H4 (cell line): ENCODE results near the gene ANKMY1. TPM values are rescaled to one million over a fixed set of nuclear protein-coding genes. Genes with fewer than 3 reads are reported as not detected.
"Not testable (repeated sequence)": the region's sequence is repeated elsewhere in the genome, so short reads cannot be mapped to it uniquely, and the experiment has no call there.

Experiments used
- DNase-seq: peaks from one replicate; pipeline ENCODE4 v3.0.0-alpha.2; 2015; ENCODE audit warnings: low spot score
- total RNA-seq: library from RNA; depleted of rRNA; stranded (reverse); fragments of >200 nt; shearing (Covaris generic); gene quantifications from 2 replicates; pipeline ENCODE4 v1.2.3, GENCODE V29; 2014

Gene ANKMY1
- total RNA-seq, 1 experiment from 2014 or later: 12.7 TPM

- no peak for DNase-seq
Observed at GRCh38 chr2:240506406-240507059, 51.3 kb downstream of the ANKMY1 start.

GRCh38 chr2:240505910-240506309, 51.9 kb downstream of the ANKMY1 start:
- no peak for DNase-seq

DNA sequence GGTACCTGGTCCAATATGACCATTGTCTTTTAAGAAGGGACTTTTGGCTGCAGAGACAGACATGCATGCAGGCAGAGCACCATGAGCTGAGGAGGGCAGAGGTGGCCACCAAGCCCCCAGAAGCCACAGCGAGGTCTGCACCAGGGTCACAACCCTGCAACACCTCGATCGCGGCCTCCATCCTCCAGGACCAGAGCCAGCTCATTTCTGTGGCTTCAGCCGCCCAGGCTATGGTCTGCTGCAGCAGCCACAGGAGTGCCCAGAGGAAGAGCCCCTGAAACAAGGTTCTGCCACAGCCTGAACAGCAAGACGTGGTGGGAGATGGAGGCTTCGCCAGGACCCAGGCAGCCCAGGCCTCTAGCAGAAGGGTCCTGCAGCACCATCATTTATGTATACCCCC, 53.9 kb downstream of the ANKMY1 start:
- no peak for DNase-seq

DNA sequence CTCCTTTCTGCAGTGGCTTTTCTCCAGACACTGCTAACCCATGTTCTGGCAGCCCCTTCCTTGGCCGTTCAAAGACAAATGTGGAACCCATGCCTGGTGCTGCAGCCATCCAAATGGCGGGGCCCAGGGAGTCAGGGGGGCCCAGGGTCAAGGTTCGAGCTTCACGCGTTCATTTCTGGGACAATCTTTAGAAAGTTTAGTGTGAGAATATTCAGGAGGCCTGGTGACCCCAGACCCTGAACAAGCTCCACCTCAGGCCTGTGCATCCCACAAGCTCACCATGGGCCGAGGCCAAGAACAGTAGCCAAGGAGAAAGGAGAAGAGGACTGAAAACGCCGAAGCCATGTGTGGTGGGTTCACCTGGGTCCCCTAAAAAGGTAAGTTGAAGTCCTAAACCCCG, 54.4 kb downstream of the ANKMY1 start:
- DNase-seq: no peak

DNA sequence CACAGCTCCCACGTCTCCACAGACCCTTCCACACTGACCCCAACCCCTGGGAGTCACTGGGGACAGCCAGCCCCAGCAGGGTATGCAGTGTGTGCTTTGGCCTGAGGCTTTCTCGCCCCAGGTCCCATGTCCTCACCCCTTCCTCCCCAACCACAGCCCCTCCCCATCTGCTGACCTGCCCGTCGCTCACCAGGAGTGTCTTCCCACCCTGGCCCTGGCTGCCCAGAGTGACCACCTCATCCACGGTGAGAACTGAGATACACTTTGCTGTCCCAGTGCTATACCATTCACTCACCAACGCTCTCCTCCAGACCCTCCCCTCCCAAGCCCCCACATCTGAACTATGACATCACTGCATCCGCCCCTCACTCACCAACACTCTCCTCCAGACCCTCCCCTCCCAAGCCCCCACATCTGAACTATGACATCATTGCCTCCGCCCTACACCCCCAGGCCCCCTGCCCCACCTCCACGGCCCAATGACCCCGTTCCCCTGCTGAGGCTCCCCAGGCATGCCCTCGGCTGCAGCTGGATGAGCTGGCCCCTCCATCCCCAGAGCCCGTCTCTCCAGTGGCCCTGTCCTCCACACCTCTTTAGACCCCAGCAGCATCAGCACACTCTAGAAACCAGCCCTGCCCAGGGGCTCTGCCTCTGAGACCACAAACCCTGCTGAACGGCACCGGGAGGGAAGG, 55.2 kb downstream of the ANKMY1 start:
- no peak for DNase-seq

GRCh38 chr2:240502059-240502429, 55.7 kb downstream of the ANKMY1 start:
- no peak for DNase-seq

- no peak for DNase-seq
Observed at GRCh38 chr2:240501531-240501991, 56.2 kb downstream of the ANKMY1 start.

GRCh38 chr2:240500561-240501423, 57.0 kb downstream of the ANKMY1 start:
- DNase-seq: no peak

GRCh38 chr2:240499309-240500301, 58.2 kb downstream of the ANKMY1 start:
- no peak for DNase-seq

GRCh38 chr2:240498958-240499260, 58.9 kb downstream of the ANKMY1 start:
- no peak for DNase-seq

DNA sequence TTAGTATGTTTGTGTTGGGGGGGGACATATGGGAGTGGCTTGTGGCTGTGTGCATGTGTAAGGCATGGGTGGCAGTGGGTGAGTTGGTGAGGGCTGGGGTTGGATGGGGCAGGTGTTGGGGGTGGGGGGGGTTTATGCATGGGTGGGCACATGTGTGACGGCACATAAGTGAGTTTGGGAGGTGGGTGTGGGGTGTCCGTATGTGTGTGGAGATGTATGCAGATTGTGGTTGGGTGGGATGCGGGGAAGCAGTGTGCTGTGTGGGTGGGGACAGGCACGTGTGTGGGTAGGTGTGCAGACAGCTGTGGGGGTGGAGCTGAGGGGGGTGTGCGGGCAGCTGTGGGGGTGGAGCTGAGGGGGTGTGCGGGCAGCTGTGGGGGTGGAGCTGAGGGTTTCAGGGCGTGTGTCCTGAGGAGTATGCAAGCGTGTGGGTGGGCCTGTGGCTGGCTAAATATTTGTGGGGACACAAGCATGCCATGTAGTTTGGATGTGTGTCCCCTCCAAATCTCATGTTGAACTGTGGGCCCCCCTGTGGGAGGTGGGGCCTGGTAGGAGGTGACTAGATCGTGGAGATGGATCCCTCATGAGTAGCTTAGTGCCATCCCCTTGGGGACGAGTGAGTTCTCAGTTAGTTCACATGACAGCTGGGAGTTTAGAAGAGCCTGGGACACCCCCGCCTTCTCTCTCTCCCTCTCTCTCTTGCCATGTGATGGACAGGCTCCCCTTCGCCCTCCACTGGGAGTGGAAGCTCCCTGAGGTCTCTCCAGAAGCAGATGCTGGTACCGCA, 59.4 kb downstream of the ANKMY1 start:
- DNase-seq: no peak

DNA sequence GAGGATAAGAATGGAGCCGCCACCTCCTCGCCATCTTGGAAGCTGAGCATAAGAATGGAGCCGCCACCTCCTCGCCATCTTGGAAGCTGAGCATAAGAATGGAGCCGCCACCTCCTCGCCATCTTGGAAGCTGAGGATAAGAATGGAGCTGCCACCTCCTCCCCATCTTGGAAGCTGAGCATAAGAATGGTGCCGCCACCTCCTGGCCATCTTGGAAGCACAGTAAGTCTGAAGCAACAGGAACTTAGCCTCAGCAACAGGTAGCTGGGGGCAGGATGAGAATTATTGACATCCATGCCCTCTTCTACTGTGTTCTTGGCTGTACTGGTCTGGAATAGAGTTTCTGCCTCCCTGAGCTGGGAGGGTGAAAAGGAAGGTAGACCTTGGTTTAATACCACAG, 60.7 kb downstream of the ANKMY1 start:
- peak; percentile 30 for DNase-seq

GRCh38 chr2:240494942-240495341, 62.8 kb downstream of the ANKMY1 start:
- DNase-seq: not testable (repeated sequence)

DNA sequence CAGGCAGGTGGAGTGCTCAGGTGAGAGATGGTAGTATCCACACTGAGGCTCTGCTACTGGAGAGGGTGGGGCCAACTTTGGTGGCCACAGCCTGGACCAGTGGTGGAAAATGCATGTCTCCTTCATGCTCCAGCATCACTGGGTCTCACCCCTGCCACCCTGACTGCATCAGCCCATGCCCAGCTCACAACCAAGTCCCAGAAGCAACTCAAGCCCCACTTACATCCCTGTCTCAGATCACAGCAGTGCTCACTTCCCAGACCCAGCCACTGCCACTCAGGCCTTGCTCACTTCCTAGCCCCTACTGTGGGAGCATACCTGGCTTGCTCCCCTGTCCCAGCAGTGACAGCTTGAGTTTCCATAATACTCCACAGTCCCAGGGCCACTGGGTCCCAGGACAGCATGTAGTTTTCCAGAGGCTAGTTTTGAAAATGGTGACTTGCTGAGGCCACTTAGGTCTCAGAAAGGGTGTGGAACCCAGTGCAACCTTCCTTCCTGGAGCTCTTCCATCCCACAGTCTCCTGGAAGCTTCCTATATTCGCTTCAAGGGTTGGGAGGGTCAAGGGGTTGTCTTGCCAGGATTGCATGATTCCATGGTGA, 63.5 kb downstream of the ANKMY1 start:
- no peak for DNase-seq

GRCh38 chr2:240491483-240491882, 66.3 kb downstream of the ANKMY1 start:
- DNase-seq: no peak

DNA sequence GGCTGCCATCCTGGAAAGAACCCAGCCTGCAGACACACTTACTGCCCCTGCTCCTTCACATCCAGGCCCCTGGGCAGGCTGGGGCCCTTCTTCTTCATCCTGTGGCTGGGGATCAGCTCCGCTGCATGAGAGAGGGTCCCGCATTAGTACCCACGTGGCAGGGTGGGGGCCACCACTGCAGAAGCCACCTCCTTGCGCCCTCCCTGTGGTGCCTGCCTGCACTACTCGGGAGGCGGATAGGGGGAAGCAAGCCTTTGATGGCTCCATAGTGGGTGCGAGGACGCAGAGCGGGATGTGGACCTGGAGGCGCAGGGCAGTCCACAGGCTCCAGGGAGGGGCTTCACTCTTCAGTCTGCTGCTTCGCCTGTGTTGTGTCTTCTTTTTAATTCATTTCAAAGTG, 75.6 kb downstream of the ANKMY1 start:
- no peak for DNase-seq

- no peak for DNase-seq
Observed at GRCh38 chr2:240481720-240482119, 76.1 kb downstream of the ANKMY1 start.

DNA sequence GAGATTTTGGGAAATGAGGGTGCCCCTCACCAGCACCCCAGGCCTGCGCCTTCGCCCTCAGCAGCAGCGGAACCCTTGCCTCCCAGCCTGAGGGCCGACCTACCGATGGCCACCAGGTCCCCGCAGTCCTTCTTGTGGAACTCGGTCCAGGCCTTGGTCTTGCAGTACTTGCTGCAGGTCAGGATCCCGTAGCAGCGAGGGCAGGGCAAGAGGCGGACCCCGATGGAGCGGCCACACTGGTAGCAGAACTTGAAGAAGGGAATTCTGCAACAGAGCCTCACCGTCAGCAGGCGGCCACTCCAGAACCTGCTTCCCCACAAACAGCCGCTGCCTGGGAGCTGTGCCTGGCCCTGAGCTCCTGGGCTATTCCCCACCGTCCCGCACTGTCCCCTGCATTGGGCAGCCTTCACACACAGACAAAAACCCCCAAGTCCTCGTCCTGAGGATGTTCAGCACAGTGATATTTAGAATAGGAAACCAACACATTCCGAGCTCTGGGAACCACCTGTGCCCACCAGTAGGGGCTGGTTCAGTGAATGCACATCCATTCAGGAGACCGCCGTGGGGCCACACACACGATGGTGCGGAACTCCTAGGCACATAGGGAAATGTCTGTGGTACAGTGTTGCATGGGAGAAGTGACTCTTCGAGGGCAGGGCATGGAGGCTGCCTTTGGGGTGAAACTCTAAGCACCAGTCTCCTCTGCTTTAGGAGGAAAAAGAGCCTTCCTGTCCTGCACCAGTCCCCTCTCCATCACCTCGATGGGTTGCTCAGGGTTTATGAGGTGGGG, 76.8 kb downstream of the ANKMY1 start:
- no peak for DNase-seq

DNA sequence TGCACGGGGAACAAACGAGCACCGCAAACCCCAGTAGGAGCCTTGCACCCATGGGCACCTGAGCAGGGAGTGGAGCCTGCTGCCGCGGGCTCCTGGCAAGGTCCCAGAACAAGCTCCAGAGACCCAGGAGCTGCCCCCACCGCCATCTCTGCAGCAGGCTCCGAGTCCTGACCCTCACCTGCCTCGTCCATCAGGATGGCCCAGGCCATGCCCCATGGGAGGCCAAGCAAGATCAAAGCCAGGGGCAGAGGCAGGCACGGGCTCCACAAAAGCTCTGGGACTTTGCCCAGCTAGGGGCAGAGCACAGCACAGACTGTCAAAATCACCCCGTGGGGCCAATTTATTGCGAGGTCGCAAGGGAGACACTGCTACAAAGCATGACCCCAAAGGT, 78.7 kb downstream of the ANKMY1 start:
- no peak for DNase-seq
